GM18868 (cell line): ENCODE data around the gene KCNC1.

Source experiments
- ATAC-seq: cut with Tn5 transposase; IDR thresholded peaks from one replicate; pipeline ENCODE4 v1.9.1; 2021; ENCODE audit warnings: mild to moderate bottlenecking, moderate library complexity; ENCODE audit not compliant: unreplicated experiment

KCNC1 gene

GRCh38 chr11:17714356-17714854, 20.2 kb upstream of the KCNC1 start:
- no peak for ATAC-seq

- ATAC-seq = no peak
These were observed 19.7 kb upstream of the KCNC1 start for GRCh38 chr11:17714870-17715269.

GRCh38 chr11:17716807-17717206, 17.8 kb upstream of the KCNC1 start:
- ATAC-seq = no peak

- ATAC-seq = no peak
These were observed 16.6 kb upstream of the KCNC1 start for GRCh38 chr11:17718015-17718414.

GRCh38 chr11:17718510-17718962, 16.0 kb upstream of the KCNC1 start:
- ATAC-seq = no peak

- no peak for ATAC-seq
These were observed 15.3 kb upstream of the KCNC1 start, which contains the start of gene MYOD1 for GRCh38 chr11:17719028-17719937. Gene MYOD1, plus strand, starts transcription at chr11:17719571. Its CDS starts 212 bp downstream, at chr11:17719783.

GRCh38 chr11:17719938-17720795, 14.4 kb upstream of the KCNC1 start:
- ATAC-seq = no peak

GRCh38 chr11:17720796-17721171, 13.8 kb upstream of the KCNC1 start:
- no peak for ATAC-seq

- ATAC-seq = no peak
These were observed 13.2 kb upstream of the KCNC1 start for GRCh38 chr11:17721242-17721999.

- no peak for ATAC-seq
These were observed 12.5 kb upstream of the KCNC1 start for GRCh38 chr11:17722000-17722643.

GRCh38 chr11:17724020-17724908, 10.3 kb upstream of the KCNC1 start:
- no peak for ATAC-seq

- no peak for ATAC-seq
These were observed 9.4 kb upstream of the KCNC1 start for GRCh38 chr11:17725174-17725573.

GRCh38 chr11:17730137-17730536, 4.4 kb upstream of the KCNC1 start:
- no peak for ATAC-seq

- peak; percentile 88 for ATAC-seq
These were observed 3.7 kb upstream of the KCNC1 start for GRCh38 chr11:17730608-17731462.

GRCh38 chr11:17733261-17733660, 1.3 kb upstream of the KCNC1 start:
- ATAC-seq = no peak

- ATAC-seq = peak; percentile 33
These were observed 621 bp downstream of the KCNC1 start for GRCh38 chr11:17734986-17735817.

GRCh38 chr11:17735818-17736578, 1.4 kb downstream of the KCNC1 start:
- ATAC-seq = no peak
